Activated naive CD4-positive, alpha-beta T cell treated with anti-CD3 and anti-CD28 coated beads, Interleukin-2, amount 10 ng/mL, durations not matched to agents 7 days and 5 days (primary cell): ENCODE data around the gene SLC26A1.

Experiments
- CTCF ChIA-PET: fragments of 350-600 bp; sonication (Branson Sonifier 250); formaldehyde crosslinking; loops from one replicate; lab custom pipeline; 2021; ENCODE audit warnings: antibody characterized with exemption; lab: Charles Lee
- DNase-seq: peaks from one replicate; pipeline ENCODE4 v3.0.0-alpha.2; 2020
- H3K27ac Mint-ChIP-seq: one replicate; pipeline ENCODE4 v1.8.0; 2021; ENCODE audit warnings: mild to moderate bottlenecking, moderate library complexity, mixed read lengths
- H3K27me3 Mint-ChIP-seq: one replicate; pipeline ENCODE4 v1.8.0; 2021; ENCODE audit warnings: mild to moderate bottlenecking, mixed read lengths
- H3K36me3 Mint-ChIP-seq: one replicate; pipeline ENCODE4 v1.8.0; 2021; ENCODE audit warnings: mixed read lengths
- H3K4me1 Mint-ChIP-seq: one replicate; pipeline ENCODE4 v1.8.0; 2021; ENCODE audit warnings: mixed read lengths
- H3K4me3 Mint-ChIP-seq: one replicate; pipeline ENCODE4 v1.8.0; 2021; ENCODE audit warnings: mild to moderate bottlenecking, moderate library complexity, mixed read lengths
- H3K9me3 Mint-ChIP-seq: one replicate; pipeline ENCODE4 v1.8.0; 2021; ENCODE audit warnings: mixed read lengths

SLC26A1 gene

GRCh38 chr4:1022051-1022738 lies 29.0 kb upstream of the SLC26A1 start:
- Mint-ChIP-seq H3K36me3 (peaks cover 7% of the 10 kb centered on the region), H3K4me1 (peaks cover 10% of the 10 kb centered on the region), H3K4me3 (no peak overlapping the region), H3K27ac (no peak overlapping the region), H3K9me3 (peaks cover 1% of the 10 kb centered on the region), H3K27me3 (no peaks in the 10 kb centered on the region)
- DNase-seq, result no peak
- CTCF ChIA-PET, result no interaction called here

GRCh38 chr4:1021386-1022050 lies 28.3 kb upstream of the SLC26A1 start:
- H3K27me3 Mint-ChIP-seq, result no peaks in the 10 kb centered on the region
- CTCF ChIA-PET, result no interaction called here
- no peak for DNase-seq
- H3K4me1 Mint-ChIP-seq, result peaks cover 8% of the 10 kb centered on the region
- peaks cover 7% of the 10 kb centered on the region for H3K36me3 Mint-ChIP-seq
- no peak overlapping the region for H3K4me3 Mint-ChIP-seq
- H3K27ac Mint-ChIP-seq, result no peak overlapping the region
- peaks cover 1% of the 10 kb centered on the region for H3K9me3 Mint-ChIP-seq

GRCh38 chr4:1019729-1020470 lies 26.7 kb upstream of the SLC26A1 start:
- Mint-ChIP-seq H3K36me3 (peaks cover 1% of the 10 kb centered on the region), H3K4me1 (peaks cover 4% of the 10 kb centered on the region), H3K27ac (no peak overlapping the region), H3K27me3 (no peaks in the 10 kb centered on the region), H3K4me3 (no peak overlapping the region), H3K9me3 (no peaks in the 10 kb centered on the region)
- DNase-seq, result no peak
- CTCF ChIA-PET, result no interaction called here

- Mint-ChIP-seq H3K36me3 (no peaks in the 10 kb centered on the region), H3K27ac (no peak overlapping the region)
- CTCF ChIA-PET, result no interaction called here
These were observed 26.1 kb upstream of the SLC26A1 start for GRCh38 chr4:1019320-1019719.

GRCh38 chr4:1018147-1019020 lies 25.2 kb upstream of the SLC26A1 start:
- Mint-ChIP-seq H3K27ac (no peak overlapping the region), H3K27me3 (no peaks in the 10 kb centered on the region), H3K4me1 (peaks cover 9% of the 10 kb centered on the region), H3K4me3 (no peak overlapping the region), H3K9me3 (no peaks in the 10 kb centered on the region), H3K36me3 (no peaks in the 10 kb centered on the region)
- DNase-seq, result no peak
- CTCF ChIA-PET, result no interaction called here

More at GRCh38 chr4:1019320-1019719, 26.1 kb upstream of the SLC26A1 start:
- DNase-seq, result no peak
- no peak overlapping the region for H3K4me3 Mint-ChIP-seq
- H3K27me3 Mint-ChIP-seq, result no peaks in the 10 kb centered on the region
- peaks cover 4% of the 10 kb centered on the region for H3K4me1 Mint-ChIP-seq
- no peaks in the 10 kb centered on the region for H3K9me3 Mint-ChIP-seq

- Mint-ChIP-seq H3K36me3 (no peaks in the 10 kb centered on the region), H3K27me3 (peaks cover 3% of the 10 kb centered on the region), H3K4me1 (peaks cover 10% of the 10 kb centered on the region), H3K27ac (no peak overlapping the region), H3K9me3 (no peaks in the 10 kb centered on the region), H3K4me3 (no peak overlapping the region)
- CTCF ChIA-PET, result no interaction called here
- DNase-seq, result no peak
These were observed 24.5 kb upstream of the SLC26A1 start for GRCh38 chr4:1017706-1018105.

- H3K4me1 Mint-ChIP-seq, result peaks cover 12% of the 10 kb centered on the region
- CTCF ChIA-PET, result no interaction called here
These were observed 24.0 kb upstream of the SLC26A1 start for GRCh38 chr4:1017211-1017610.

GRCh38 chr4:1015746-1016145 lies 22.5 kb upstream of the SLC26A1 start:
- CTCF ChIA-PET, result interaction anchor here (0.7 kb wide), 1 partner anchor 217 kb away, joined by 3 read pairs; no protein-coding TSS in a partner anchor
- Mint-ChIP-seq H3K36me3 (no peaks in the 10 kb centered on the region), H3K4me3 (no peak overlapping the region), H3K27ac (no peak overlapping the region), H3K4me1 (peaks cover 12% of the 10 kb centered on the region), H3K27me3 (peaks cover 5% of the 10 kb centered on the region), H3K9me3 (no peaks in the 10 kb centered on the region)
- DNase-seq, result no peak

More at GRCh38 chr4:1017211-1017610, 24.0 kb upstream of the SLC26A1 start:
- Mint-ChIP-seq H3K27ac (no peak overlapping the region), H3K4me3 (no peak overlapping the region), H3K9me3 (no peaks in the 10 kb centered on the region), H3K27me3 (peaks cover 5% of the 10 kb centered on the region), H3K36me3 (no peaks in the 10 kb centered on the region)
- DNase-seq, result no peak

- no peaks in the 10 kb centered on the region for H3K36me3 Mint-ChIP-seq
- no peak overlapping the region for H3K27ac Mint-ChIP-seq
- CTCF ChIA-PET, result interaction anchor here (0.7 kb wide), 1 partner anchor 217 kb away, joined by 3 read pairs; no protein-coding TSS in a partner anchor
- H3K4me3 Mint-ChIP-seq, result no peak overlapping the region
- no peak for DNase-seq
- no peaks in the 10 kb centered on the region for H3K9me3 Mint-ChIP-seq
- H3K4me1 Mint-ChIP-seq, result peaks cover 17% of the 10 kb centered on the region
- H3K27me3 Mint-ChIP-seq, result peaks cover 8% of the 10 kb centered on the region
These were observed 22.0 kb upstream of the SLC26A1 start for GRCh38 chr4:1015179-1015578.

- no peak for DNase-seq
- H3K4me3 Mint-ChIP-seq, result peak overlapping the region; percentile 24
- no peaks in the 10 kb centered on the region for H3K9me3 Mint-ChIP-seq
- CTCF ChIA-PET, result no interaction called here
- H3K36me3 Mint-ChIP-seq, result no peaks in the 10 kb centered on the region
- H3K27ac Mint-ChIP-seq, result no peak overlapping the region
- peaks cover 8% of the 10 kb centered on the region for H3K27me3 Mint-ChIP-seq
- peaks cover 13% of the 10 kb centered on the region for H3K4me1 Mint-ChIP-seq
These were observed 21.3 kb upstream of the SLC26A1 start for GRCh38 chr4:1014291-1015167.

GRCh38 chr4:1013225-1014073 lies 20.2 kb upstream of the SLC26A1 start:
- no peak for DNase-seq
- Mint-ChIP-seq H3K36me3 (no peaks in the 10 kb centered on the region), H3K27ac (no peak overlapping the region), H3K4me3 (peak overlapping the region; percentile 28), H3K4me1 (peaks cover 16% of the 10 kb centered on the region), H3K27me3 (peaks cover 17% of the 10 kb centered on the region), H3K9me3 (no peaks in the 10 kb centered on the region)
- CTCF ChIA-PET, result no interaction called here

- CTCF ChIA-PET, result no interaction called here
- Mint-ChIP-seq H3K4me1 (peaks cover 16% of the 10 kb centered on the region), H3K27ac (no peak overlapping the region), H3K36me3 (no peaks in the 10 kb centered on the region), H3K9me3 (no peaks in the 10 kb centered on the region), H3K27me3 (peaks cover 28% of the 10 kb centered on the region), H3K4me3 (peak overlapping the region; percentile 69)
- peak; percentile 56 for DNase-seq
These were observed 19.0 kb upstream of the SLC26A1 start for GRCh38 chr4:1012034-1012739.
